ENCODE data around the gene MB.

GRCh38 chr22:35625763-35626432, 8.8 kb upstream of the MB start:
- TF ChIP-seq CTCF (IDR thresholded peaks at IDR 0.05): no peak
- TF ChIP-seq POLR2A (IDR thresholded peaks at IDR 0.05): no peak
